ENCODE measurements around the gene TMEM132C.

Gene TMEM132C

GRCh38 chr12:128298091-128298748, 31.2 kb downstream of the TMEM132C start:
- Histone ChIP-seq H3K36me3 (ENCODE audit: control insufficient read depth, insufficient read depth, low read length) (no peaks in the 10 kb centered on the region), H3K4me3 (ENCODE audit: low read depth, low read length) (no peak overlapping the region), H3K4me1 (ENCODE audit: control insufficient read depth, insufficient read depth, low read length) (peaks cover 7% of the 10 kb centered on the region), H3K27me3 (ENCODE audit: control insufficient read depth, insufficient read depth, low read length) (peaks cover 84% of the 10 kb centered on the region), H3K9ac (ENCODE audit: low read depth, low read length) (no peak overlapping the region), H3K9me3 (ENCODE audit: control insufficient read depth, insufficient read depth, low read length) (no peaks in the 10 kb centered on the region)

- Histone ChIP-seq H3K4me3 (ENCODE audit: low read depth, low read length) (no peak overlapping the region), H3K36me3 (ENCODE audit: control insufficient read depth, insufficient read depth, low read length) (no peaks in the 10 kb centered on the region), H3K4me1 (ENCODE audit: control insufficient read depth, insufficient read depth, low read length) (no peaks in the 10 kb centered on the region)
Measured at GRCh38 chr12:128305336-128305892, 38.4 kb downstream of the TMEM132C start.

GRCh38 chr12:128307791-128308190, 40.8 kb downstream of the TMEM132C start:
- Histone ChIP-seq H3K36me3 (ENCODE audit: control insufficient read depth, insufficient read depth, low read length) (no peaks in the 10 kb centered on the region), H3K4me1 (ENCODE audit: control insufficient read depth, insufficient read depth, low read length) (no peaks in the 10 kb centered on the region), H3K9me3 (ENCODE audit: control insufficient read depth, insufficient read depth, low read length) (no peaks in the 10 kb centered on the region), H3K9ac (ENCODE audit: low read depth, low read length) (no peak overlapping the region), H3K27me3 (ENCODE audit: control insufficient read depth, insufficient read depth, low read length) (peaks cover 6% of the 10 kb centered on the region), H3K4me3 (ENCODE audit: low read depth, low read length) (no peak overlapping the region)

More at GRCh38 chr12:128305336-128305892, 38.4 kb downstream of the TMEM132C start:
- H3K9me3 ChIP-seq (ENCODE audit: control insufficient read depth, insufficient read depth, low read length): no peaks in the 10 kb centered on the region
- peaks cover 24% of the 10 kb centered on the region for H3K27me3 ChIP-seq (ENCODE audit: control insufficient read depth, insufficient read depth, low read length)
- H3K9ac ChIP-seq (ENCODE audit: low read depth, low read length): no peak overlapping the region

- H3K4me1 ChIP-seq (ENCODE audit: control insufficient read depth, insufficient read depth, low read length): peaks cover 3% of the 10 kb centered on the region
- no peak overlapping the region for H3K4me3 ChIP-seq (ENCODE audit: low read depth, low read length)
- H3K9ac ChIP-seq (ENCODE audit: low read depth, low read length): no peak overlapping the region
- no peaks in the 10 kb centered on the region for H3K36me3 ChIP-seq (ENCODE audit: control insufficient read depth, insufficient read depth, low read length)
- no peaks in the 10 kb centered on the region for H3K27me3 ChIP-seq (ENCODE audit: control insufficient read depth, insufficient read depth, low read length)
- no peaks in the 10 kb centered on the region for H3K9me3 ChIP-seq (ENCODE audit: control insufficient read depth, insufficient read depth, low read length)
Measured at GRCh38 chr12:128312661-128313060, 45.7 kb downstream of the TMEM132C start.

GRCh38 chr12:128313931-128314330, 47.0 kb downstream of the TMEM132C start:
- H3K9ac ChIP-seq (ENCODE audit: low read depth, low read length): no peak overlapping the region
- H3K9me3 ChIP-seq (ENCODE audit: control insufficient read depth, insufficient read depth, low read length): no peaks in the 10 kb centered on the region
- no peaks in the 10 kb centered on the region for H3K27me3 ChIP-seq (ENCODE audit: control insufficient read depth, insufficient read depth, low read length)
- peaks cover 3% of the 10 kb centered on the region for H3K4me1 ChIP-seq (ENCODE audit: control insufficient read depth, insufficient read depth, low read length)
- no peak overlapping the region for H3K4me3 ChIP-seq (ENCODE audit: low read depth, low read length)
- no peaks in the 10 kb centered on the region for H3K36me3 ChIP-seq (ENCODE audit: control insufficient read depth, insufficient read depth, low read length)

GRCh38 chr12:128314611-128315010, 47.6 kb downstream of the TMEM132C start:
- H3K9me3 ChIP-seq (ENCODE audit: control insufficient read depth, insufficient read depth, low read length): no peaks in the 10 kb centered on the region
- no peak overlapping the region for H3K9ac ChIP-seq (ENCODE audit: low read depth, low read length)
- H3K36me3 ChIP-seq (ENCODE audit: control insufficient read depth, insufficient read depth, low read length): no peaks in the 10 kb centered on the region
- no peak overlapping the region for H3K4me3 ChIP-seq (ENCODE audit: low read depth, low read length)
- peaks cover 3% of the 10 kb centered on the region for H3K4me1 ChIP-seq (ENCODE audit: control insufficient read depth, insufficient read depth, low read length)
- H3K27me3 ChIP-seq (ENCODE audit: control insufficient read depth, insufficient read depth, low read length): no peaks in the 10 kb centered on the region

GRCh38 chr12:128316078-128316477, 49.1 kb downstream of the TMEM132C start:
- Histone ChIP-seq H3K4me3 (ENCODE audit: low read depth, low read length) (no peak overlapping the region), H3K27me3 (ENCODE audit: control insufficient read depth, insufficient read depth, low read length) (no peaks in the 10 kb centered on the region), H3K4me1 (ENCODE audit: control insufficient read depth, insufficient read depth, low read length) (peaks cover 3% of the 10 kb centered on the region), H3K9me3 (ENCODE audit: control insufficient read depth, insufficient read depth, low read length) (no peaks in the 10 kb centered on the region), H3K9ac (ENCODE audit: low read depth, low read length) (no peak overlapping the region), H3K36me3 (ENCODE audit: control insufficient read depth, insufficient read depth, low read length) (no peaks in the 10 kb centered on the region)

GRCh38 chr12:128316973-128317526, 50.1 kb downstream of the TMEM132C start:
- H3K9ac ChIP-seq (ENCODE audit: low read depth, low read length): no peak overlapping the region
- H3K27me3 ChIP-seq (ENCODE audit: control insufficient read depth, insufficient read depth, low read length): no peaks in the 10 kb centered on the region
- no peaks in the 10 kb centered on the region for H3K9me3 ChIP-seq (ENCODE audit: control insufficient read depth, insufficient read depth, low read length)
- H3K4me1 ChIP-seq (ENCODE audit: control insufficient read depth, insufficient read depth, low read length): peaks cover 3% of the 10 kb centered on the region
- H3K4me3 ChIP-seq (ENCODE audit: low read depth, low read length): no peak overlapping the region
- no peaks in the 10 kb centered on the region for H3K36me3 ChIP-seq (ENCODE audit: control insufficient read depth, insufficient read depth, low read length)

GRCh38 chr12:128318341-128318740, 51.4 kb downstream of the TMEM132C start:
- Histone ChIP-seq H3K4me3 (ENCODE audit: low read depth, low read length) (no peak overlapping the region), H3K27me3 (ENCODE audit: control insufficient read depth, insufficient read depth, low read length) (no peaks in the 10 kb centered on the region), H3K36me3 (ENCODE audit: control insufficient read depth, insufficient read depth, low read length) (no peaks in the 10 kb centered on the region), H3K4me1 (ENCODE audit: control insufficient read depth, insufficient read depth, low read length) (peaks cover 3% of the 10 kb centered on the region), H3K9me3 (ENCODE audit: control insufficient read depth, insufficient read depth, low read length) (no peaks in the 10 kb centered on the region), H3K9ac (ENCODE audit: low read depth, low read length) (no peak overlapping the region)

- Histone ChIP-seq H3K9ac (ENCODE audit: low read depth, low read length) (no peak overlapping the region), H3K4me3 (ENCODE audit: low read depth, low read length) (no peak overlapping the region), H3K9me3 (ENCODE audit: control insufficient read depth, insufficient read depth, low read length) (no peaks in the 10 kb centered on the region), H3K36me3 (ENCODE audit: control insufficient read depth, insufficient read depth, low read length) (no peaks in the 10 kb centered on the region), H3K27me3 (ENCODE audit: control insufficient read depth, insufficient read depth, low read length) (no peaks in the 10 kb centered on the region), H3K4me1 (ENCODE audit: control insufficient read depth, insufficient read depth, low read length) (peaks cover 3% of the 10 kb centered on the region)
Measured at GRCh38 chr12:128318946-128319345, 52.0 kb downstream of the TMEM132C start.

GRCh38 chr12:128322341-128322740, 55.4 kb downstream of the TMEM132C start:
- H3K9me3 ChIP-seq (ENCODE audit: control insufficient read depth, insufficient read depth, low read length): no peaks in the 10 kb centered on the region

More at GRCh38 chr12:128322341-128322740, 55.4 kb downstream of the TMEM132C start:
- Histone ChIP-seq H3K27me3 (ENCODE audit: control insufficient read depth, insufficient read depth, low read length) (no peaks in the 10 kb centered on the region), H3K9ac (ENCODE audit: low read depth, low read length) (no peak overlapping the region), H3K36me3 (ENCODE audit: control insufficient read depth, insufficient read depth, low read length) (no peaks in the 10 kb centered on the region), H3K4me1 (ENCODE audit: control insufficient read depth, insufficient read depth, low read length) (no peaks in the 10 kb centered on the region), H3K4me3 (ENCODE audit: low read depth, low read length) (no peak overlapping the region)
